Type B pancreatic cell (in vitro differentiated cells): ENCODE data around the gene CDH16. TPM values are rescaled to one million over a fixed set of nuclear protein-coding genes. Genes with fewer than 3 reads are reported as not detected.
A peak's percentile ranks its signal among the peaks of the same experiment; 100 is the strongest.

Experiments
- DNase-seq: peaks from one replicate; pipeline ENCODE4 v3.0.0; 2021; ENCODE audit warnings: mixed read lengths; ENCODE audit not compliant: unreplicated experiment; ENCODE audit errors: extremely low spot score
- H3K27ac Mint-ChIP-seq: 2 replicates; pipeline ENCODE4 v1.8.0; 2021; ENCODE audit warnings: mild to moderate bottlenecking, mixed read lengths
- H3K27me3 Mint-ChIP-seq: 2 replicates; pipeline ENCODE4 v1.8.0; 2021; ENCODE audit warnings: mixed read lengths
- H3K36me3 Mint-ChIP-seq: 2 replicates; pipeline ENCODE4 v1.8.0; 2021; ENCODE audit warnings: mixed read lengths
- H3K4me1 Mint-ChIP-seq: one replicate; pipeline ENCODE4 v1.8.0; 2021; ENCODE audit warnings: mixed read lengths; ENCODE audit not compliant: unreplicated experiment
- H3K4me3 Mint-ChIP-seq: 2 replicates; pipeline ENCODE4 v1.8.0; 2021; ENCODE audit warnings: mild to moderate bottlenecking, mixed read lengths
- H3K9me3 Mint-ChIP-seq: 2 replicates; pipeline ENCODE4 v1.8.0; 2021; ENCODE audit warnings: mixed read lengths
- total RNA-seq: library from RNA; stranded (reverse); gene quantifications from 2 replicates; pipeline ENCODE4 v1.2.1, GENCODE V29; 2021; ENCODE audit warnings: low replicate concordance
- TF ChIP-seq, protein P1 (sequence below): fragments of 200-600 bp; sonication (generic); conservative IDR thresholded peaks from 2 replicates; pipeline ENCODE4 v1.5.0; 2021; ENCODE audit warnings: antibody characterized with exemption, mild to moderate bottlenecking

CDH16 gene
- total RNA-seq, 1 donor from 2014 or later: 1.7 TPM

DNA sequence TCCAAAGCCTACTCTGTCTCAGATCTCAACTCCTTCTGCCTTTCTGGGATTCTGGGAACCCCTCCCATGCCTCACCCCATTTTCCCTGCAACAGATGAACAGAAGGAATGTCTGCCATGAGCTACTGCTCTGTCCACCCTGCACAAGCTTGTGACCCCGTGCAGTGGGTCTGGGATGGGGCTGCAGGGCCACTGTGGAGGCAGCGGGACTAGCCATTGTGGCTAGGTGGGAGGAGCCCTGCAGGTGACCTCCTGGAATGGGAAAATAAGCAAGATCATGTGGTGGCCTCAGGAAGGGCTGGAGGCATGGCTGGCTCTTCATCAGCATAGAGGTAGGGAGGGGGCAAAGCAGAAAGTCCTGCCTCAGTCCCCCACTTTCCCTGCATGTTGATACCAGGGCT is 24.6 kb downstream of the CDH16 start:
- Mint-ChIP-seq H3K27me3 (no peaks in the 10 kb centered on the region), H3K4me1 (peaks cover 4% of the 10 kb centered on the region), H3K4me3 (no peak overlapping the region), H3K9me3 (no peaks in the 10 kb centered on the region), H3K27ac (no peak overlapping the region), H3K36me3 (peaks cover 4% of the 10 kb centered on the region)
- DNase-seq: no peak
- TF ChIP-seq, protein P1, sequence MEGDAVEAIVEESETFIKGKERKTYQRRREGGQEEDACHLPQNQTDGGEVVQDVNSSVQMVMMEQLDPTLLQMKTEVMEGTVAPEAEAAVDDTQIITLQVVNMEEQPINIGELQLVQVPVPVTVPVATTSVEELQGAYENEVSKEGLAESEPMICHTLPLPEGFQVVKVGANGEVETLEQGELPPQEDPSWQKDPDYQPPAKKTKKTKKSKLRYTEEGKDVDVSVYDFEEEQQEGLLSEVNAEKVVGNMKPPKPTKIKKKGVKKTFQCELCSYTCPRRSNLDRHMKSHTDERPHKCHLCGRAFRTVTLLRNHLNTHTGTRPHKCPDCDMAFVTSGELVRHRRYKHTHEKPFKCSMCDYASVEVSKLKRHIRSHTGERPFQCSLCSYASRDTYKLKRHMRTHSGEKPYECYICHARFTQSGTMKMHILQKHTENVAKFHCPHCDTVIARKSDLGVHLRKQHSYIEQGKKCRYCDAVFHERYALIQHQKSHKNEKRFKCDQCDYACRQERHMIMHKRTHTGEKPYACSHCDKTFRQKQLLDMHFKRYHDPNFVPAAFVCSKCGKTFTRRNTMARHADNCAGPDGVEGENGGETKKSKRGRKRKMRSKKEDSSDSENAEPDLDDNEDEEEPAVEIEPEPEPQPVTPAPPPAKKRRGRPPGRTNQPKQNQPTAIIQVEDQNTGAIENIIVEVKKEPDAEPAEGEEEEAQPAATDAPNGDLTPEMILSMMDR: no peak

DNA sequence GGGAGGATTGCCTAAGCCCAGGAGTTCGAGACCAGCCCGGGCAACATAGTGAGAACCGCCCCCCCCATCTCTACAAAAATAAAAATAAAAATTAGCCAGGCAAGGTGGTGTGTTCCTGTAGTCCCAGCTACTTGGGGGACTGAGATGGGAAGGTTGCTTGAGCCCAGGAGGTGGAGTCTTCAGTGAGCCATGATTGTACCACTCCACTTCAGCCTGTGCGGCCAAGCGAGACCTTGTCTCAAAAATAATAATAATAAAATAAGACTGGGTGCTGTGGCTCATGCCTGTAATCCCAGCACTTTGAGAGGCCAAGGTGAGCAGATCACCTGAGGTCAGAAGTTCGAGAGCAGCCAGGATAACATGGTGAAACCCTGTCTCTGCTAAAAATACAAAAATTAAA is 26.9 kb downstream of the CDH16 start:
- no peak overlapping the region for H3K27ac Mint-ChIP-seq
- H3K9me3 Mint-ChIP-seq: no peaks in the 10 kb centered on the region
- peaks cover 4% of the 10 kb centered on the region for H3K4me1 Mint-ChIP-seq
- TF ChIP-seq, protein P1: no peak
- no peak overlapping the region for H3K4me3 Mint-ChIP-seq
- H3K27me3 Mint-ChIP-seq: no peaks in the 10 kb centered on the region
- H3K36me3 Mint-ChIP-seq: peaks cover 4% of the 10 kb centered on the region
- DNase-seq: no peak

DNA sequence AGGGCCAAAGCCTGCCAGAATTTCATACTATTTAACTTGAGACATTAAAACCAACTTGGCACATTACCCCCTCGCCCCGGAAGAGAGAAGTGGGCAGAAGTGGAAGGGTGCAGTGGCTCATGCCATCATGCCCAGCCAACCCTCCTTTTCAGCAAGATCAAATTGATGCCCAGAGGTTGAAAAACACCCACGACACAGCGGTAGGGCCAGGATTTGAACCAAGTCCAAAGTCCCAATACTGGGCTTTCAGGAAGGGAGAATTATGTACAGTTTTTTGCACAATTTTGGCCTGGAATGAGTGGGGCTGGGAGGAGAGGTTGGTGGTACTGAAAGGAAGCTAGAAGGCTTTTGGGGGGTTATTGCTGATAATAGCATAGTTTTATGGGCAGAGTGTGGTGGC is 27.3 kb downstream of the CDH16 start:
- TF ChIP-seq, protein P1: no peak
- H3K27ac Mint-ChIP-seq: no peak overlapping the region
- H3K36me3 Mint-ChIP-seq: peaks cover 4% of the 10 kb centered on the region
- no peaks in the 10 kb centered on the region for H3K27me3 Mint-ChIP-seq
- no peak overlapping the region for H3K4me3 Mint-ChIP-seq
- H3K9me3 Mint-ChIP-seq: no peaks in the 10 kb centered on the region
- no peak for DNase-seq
- H3K4me1 Mint-ChIP-seq: no peaks in the 10 kb centered on the region

DNA sequence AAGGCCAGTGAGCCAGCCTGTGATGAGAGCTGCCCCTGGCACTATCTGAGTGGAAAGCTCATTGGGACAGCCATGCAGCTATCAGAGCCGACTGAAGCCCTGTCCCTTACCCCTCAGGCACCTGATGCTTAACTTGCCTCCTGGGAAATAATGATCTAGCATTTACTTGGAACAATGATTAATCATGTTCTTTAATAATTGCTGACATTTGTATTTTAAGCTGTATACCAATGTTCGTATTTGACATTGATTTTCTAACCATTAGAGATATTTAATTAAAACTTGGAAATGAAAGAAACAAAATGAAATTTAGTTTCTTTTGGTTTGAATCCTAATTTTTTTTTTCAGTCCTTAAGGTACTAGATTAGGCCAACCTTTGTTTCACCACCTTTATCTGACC is 27.9 kb downstream of the CDH16 start:
- Mint-ChIP-seq H3K4me3 (no peak overlapping the region), H3K27me3 (no peaks in the 10 kb centered on the region), H3K9me3 (no peaks in the 10 kb centered on the region), H3K4me1 (no peaks in the 10 kb centered on the region), H3K27ac (no peak overlapping the region), H3K36me3 (peaks cover 5% of the 10 kb centered on the region)
- TF ChIP-seq, protein P1: no peak
- DNase-seq: no peak

DNA sequence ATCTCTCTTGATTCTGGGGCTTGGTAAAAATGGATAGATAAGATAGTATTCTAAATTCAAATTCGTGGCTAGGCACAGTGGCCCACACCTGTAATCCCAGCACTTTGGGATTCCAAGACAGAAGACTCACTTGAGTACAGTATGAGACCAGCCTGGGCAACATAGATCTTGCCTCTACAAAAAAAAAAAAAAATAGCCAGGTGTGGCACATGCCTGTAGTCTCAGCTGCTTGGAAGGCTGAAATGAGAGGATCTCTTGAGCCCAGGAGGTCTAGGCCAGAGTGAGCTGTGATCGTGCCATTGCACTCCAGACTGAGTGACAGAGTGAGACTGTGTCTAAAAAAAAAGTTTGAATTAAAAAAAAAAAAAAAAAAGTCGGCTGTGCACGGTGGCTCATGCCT is 29.1 kb downstream of the CDH16 start:
- no peak for DNase-seq
- TF ChIP-seq, protein P1: no peak
- Mint-ChIP-seq H3K27me3 (no peaks in the 10 kb centered on the region), H3K9me3 (no peaks in the 10 kb centered on the region), H3K4me1 (no peaks in the 10 kb centered on the region), H3K4me3 (no peak overlapping the region), H3K36me3 (peaks cover 14% of the 10 kb centered on the region), H3K27ac (peak overlapping the region; percentile 29)
